Dermis microvascular lymphatic vessel endothelial cell (primary cell): ENCODE results near the gene FAM78A. TPM values are rescaled to one million over a fixed set of nuclear protein-coding genes. Genes with fewer than 3 reads are reported as not detected.
"Not testable (repeated sequence)": the region's sequence is repeated elsewhere in the genome, so short reads cannot be mapped to it uniquely, and the experiment has no call there.

Experiments
- DNase-seq, 2 donors: peaks; one replicate each; pipeline versions ENCODE4 v3.0.0 to v3.0.0-alpha.2; 2010; ENCODE audit warnings: low read depth in 2 of 2
- total RNA-seq: library from RNA; depleted of rRNA; stranded (reverse); fragments of >200 nt; gene quantifications from 2 replicates; pipeline ENCODE4 v1.2.1, GENCODE V29; 2014

Gene FAM78A
- total RNA-seq, 1 donor from 2014 or later: 3.3 TPM

GRCh38 chr9:131282175-131282574 lies 5.9 kb upstream of the FAM78A start:
- no peak for DNase-seq

GRCh38 chr9:131281119-131281965 lies 5.0 kb upstream of the FAM78A start:
- no peak for DNase-seq

GRCh38 chr9:131280660-131281059 lies 4.3 kb upstream of the FAM78A start:
- DNase-seq: no peak

GRCh38 chr9:131279863-131280570 lies 3.7 kb upstream of the FAM78A start:
- no peak for DNase-seq

GRCh38 chr9:131279196-131279862 lies 3.0 kb upstream of the FAM78A start:
- DNase-seq: no peak

GRCh38 chr9:131278702-131279111 lies 2.4 kb upstream of the FAM78A start:
- DNase-seq: no peak

GRCh38 chr9:131277910-131278701 lies 1.8 kb upstream of the FAM78A start:
- DNase-seq: peak; percentile 67 to 89

GRCh38 chr9:131277287-131277909 lies 1.1 kb upstream of the FAM78A start:
- no peak for DNase-seq

GRCh38 chr9:131276891-131277286 lies 579 bp upstream of the FAM78A start:
- peak in 1 of 2 donors; percentile 32 for DNase-seq

- peak in 1 of 2 donors; percentile 19 for DNase-seq
Observed at GRCh38 chr9:131275332-131276093, 797 bp downstream of the FAM78A start.

- no peak for DNase-seq
Observed at GRCh38 chr9:131274674-131275331, 1.5 kb downstream of the FAM78A start.

GRCh38 chr9:131273856-131274673 lies 2.2 kb downstream of the FAM78A start:
- no peak for DNase-seq

GRCh38 chr9:131273146-131273855 lies 3.0 kb downstream of the FAM78A start:
- DNase-seq: no peak

- DNase-seq: no peak
Observed at GRCh38 chr9:131272212-131272611, 4.1 kb downstream of the FAM78A start.

- no peak for DNase-seq
Observed at GRCh38 chr9:131271506-131271931, 4.8 kb downstream of the FAM78A start.

- DNase-seq: not testable (repeated sequence)
Observed at GRCh38 chr9:131271016-131271273, 5.4 kb downstream of the FAM78A start.

GRCh38 chr9:131270171-131271015 lies 5.9 kb downstream of the FAM78A start:
- peak; percentile 43 to 77 for DNase-seq
